ENCODE measurements around the gene SLC2A10.

Gene SLC2A10

GRCh38 chr20:46703435-46703834 lies 6.0 kb upstream of the SLC2A10 start:
- H3K4me3 ChIP-seq (ENCODE audit: low read depth, low read length), result no peak overlapping the region
- no peak for DNase-seq (ENCODE audit: low read depth)
- TF ChIP-seq MYC (IDR thresholded peaks at IDR 0.05; ENCODE audit: low read depth, low read length) (no peak), CTCF (IDR thresholded peaks at IDR 0.05; ENCODE audit: low read depth, low read length) (no peak), MAX (IDR thresholded peaks at IDR 0.05; ENCODE audit: low read depth, low read length) (no peak), POLR2A (IDR thresholded peaks at IDR 0.05; ENCODE audit: extremely low read depth, insufficient read length) (no peak)

GRCh38 chr20:46704714-46705377 lies 4.6 kb upstream of the SLC2A10 start:
- no peak for TF ChIP-seq MYC (IDR thresholded peaks at IDR 0.05; ENCODE audit: low read depth, low read length)
- TF ChIP-seq POLR2A (IDR thresholded peaks at IDR 0.05; ENCODE audit: extremely low read depth, insufficient read length), result no peak
- TF ChIP-seq MAX (IDR thresholded peaks at IDR 0.05; ENCODE audit: low read depth, low read length), result no peak
- no peak for TF ChIP-seq CTCF (IDR thresholded peaks at IDR 0.05; ENCODE audit: low read depth, low read length)
- H3K4me3 ChIP-seq (ENCODE audit: low read depth, low read length), result no peak overlapping the region
- DNase-seq (ENCODE audit: low read depth), result no peak

- no peak overlapping the region for H3K4me3 ChIP-seq (ENCODE audit: low read depth, low read length)
- TF ChIP-seq MAX (IDR thresholded peaks at IDR 0.05; ENCODE audit: low read depth, low read length), result no peak
- no peak for TF ChIP-seq CTCF (IDR thresholded peaks at IDR 0.05; ENCODE audit: low read depth, low read length)
- no peak for DNase-seq (ENCODE audit: low read depth)
Observed at GRCh38 chr20:46705378-46705729, 4.1 kb upstream of the SLC2A10 start.

- no peak for TF ChIP-seq POLR2A (IDR thresholded peaks at IDR 0.05; ENCODE audit: extremely low read depth, insufficient read length)
- no peak for TF ChIP-seq CTCF (IDR thresholded peaks at IDR 0.05; ENCODE audit: low read depth, low read length)
- no peak overlapping the region for H3K4me3 ChIP-seq (ENCODE audit: low read depth, low read length)
- DNase-seq (ENCODE audit: low read depth), result no peak
Observed at GRCh38 chr20:46706242-46706641, 3.2 kb upstream of the SLC2A10 start.

- no peak for DNase-seq (ENCODE audit: low read depth)
- H3K4me3 ChIP-seq (ENCODE audit: low read depth, low read length), result no peak overlapping the region
- TF ChIP-seq POLR2A (IDR thresholded peaks at IDR 0.05; ENCODE audit: extremely low read depth, insufficient read length) (no peak), MAX (IDR thresholded peaks at IDR 0.05; ENCODE audit: low read depth, low read length) (no peak), MYC (IDR thresholded peaks at IDR 0.05; ENCODE audit: low read depth, low read length) (no peak), CTCF (IDR thresholded peaks at IDR 0.05; ENCODE audit: low read depth, low read length) (no peak)
Observed at GRCh38 chr20:46708172-46708860, 1.1 kb upstream of the SLC2A10 start.

All from NB4 (cell line).